Neural progenitor cell (in vitro differentiated cells): Measurements from ENCODE around the gene NTN4. TPM values are rescaled to one million over a fixed set of nuclear protein-coding genes. Genes with fewer than 3 reads are reported as not detected.
"Not testable (repeated sequence)": the region's sequence is repeated elsewhere in the genome, so short reads cannot be mapped to it uniquely, and the experiment has no call there.

Experiments used
- DNase-seq: peaks from one replicate; pipeline ENCODE4 v3.0.0-alpha.2; 2016; ENCODE audit warnings: low spot score
- H2AFZ ChIP-seq: fragments of 200-600 bp; sonication (generic); replicated peaks from 2 replicates; pipeline ENCODE4 v1.6.1; 2016; ENCODE audit warnings: antibody characterized with exemption
- H3F3A ChIP-seq: fragments of 200-600 bp; sonication (generic); 2 replicates; pipeline ENCODE4 v1.6.1; 2016; ENCODE audit warnings: antibody characterized with exemption, low read depth
- H3K27ac ChIP-seq: fragments of 200-600 bp; sonication (generic); 2 replicates; pipeline ENCODE4 v1.5.1; 2016; ENCODE audit warnings: mild to moderate bottlenecking
- H3K27me3 ChIP-seq: fragments of 200-600 bp; sonication (generic); 2 replicates; pipeline ENCODE4 v1.6.1; 2016; ENCODE audit warnings: mild to moderate bottlenecking, moderate library complexity
- H3K36me3 ChIP-seq: fragments of 200-600 bp; sonication (generic); 2 replicates; pipeline ENCODE4 v1.5.1; 2016
- H3K4me1 ChIP-seq: fragments of 200-600 bp; sonication (generic); 2 replicates; pipeline ENCODE4 v1.6.1; 2016; ENCODE audit warnings: mixed run types
- H3K4me2 ChIP-seq: fragments of 200-600 bp; sonication (generic); 2 replicates; pipeline ENCODE4 v1.6.1; 2016
- H3K4me3 ChIP-seq: fragments of 200-600 bp; sonication (generic); 2 replicates; pipeline ENCODE4 v1.5.1; 2016
- H3K79me2 ChIP-seq: fragments of 200-600 bp; sonication (generic); 2 replicates; pipeline ENCODE4 v1.6.1; 2016; ENCODE audit warnings: low read depth
- H3K9ac ChIP-seq: fragments of 200-600 bp; sonication (generic); 2 replicates; pipeline ENCODE4 v1.6.1; 2016
- H3K9me3 ChIP-seq: fragments of 200-600 bp; sonication (generic); 2 replicates; pipeline ENCODE4 v1.5.1; 2016; ENCODE audit warnings: low read depth
- H4K20me1 ChIP-seq: fragments of 200-600 bp; sonication (generic); 2 replicates; pipeline ENCODE4 v1.6.1; 2016; ENCODE audit warnings: low read depth
- H3K27ac Mint-ChIP-seq: 3 replicates; pipeline ENCODE4 v1.8.0; 2021; ENCODE audit warnings: mixed read lengths
- H3K27me3 Mint-ChIP-seq: 2 replicates; pipeline ENCODE4 v1.8.0; 2022; ENCODE audit warnings: low read depth, mild to moderate bottlenecking, inconsistent platforms, moderate library complexity, mixed read lengths; ENCODE audit not compliant: insufficient read depth
- H3K36me3 Mint-ChIP-seq: 3 replicates; pipeline ENCODE4 v1.8.0; 2021; ENCODE audit warnings: mixed read lengths
- H3K4me1 Mint-ChIP-seq: 3 replicates; pipeline ENCODE4 v1.8.0; 2021; ENCODE audit warnings: mixed read lengths
- H3K4me3 Mint-ChIP-seq: 3 replicates; pipeline ENCODE4 v1.8.0; 2021; ENCODE audit warnings: mild to moderate bottlenecking, moderate library complexity, mixed read lengths
- H3K9me3 Mint-ChIP-seq: 3 replicates; pipeline ENCODE4 v1.8.0; 2020; ENCODE audit warnings: mixed read lengths
- EZH2 ChIP-seq: fragments of 200-600 bp; sonication (generic); IDR thresholded peaks from 2 replicates; pipeline ENCODE4 v1.6.1; 2017; ENCODE audit warnings: antibody characterized with exemption, mild to moderate bottlenecking, moderate library complexity
- EZH2phosphoT487 ChIP-seq: fragments of 200-600 bp; sonication (generic); IDR thresholded peaks from 2 replicates; pipeline ENCODE4 v1.6.1; 2017; ENCODE audit warnings: antibody characterized with exemption
- total RNA-seq: library from RNA; depleted of rRNA; stranded (reverse); fragments of >200 nt; gene quantifications from 2 replicates; pipeline ENCODE4 v1.2.3, GENCODE V29; 2015; ENCODE audit warnings: low replicate concordance
- TF ChIP-seq, protein P1 (sequence below): fragments of 200-600 bp; sonication (generic); IDR thresholded peaks from 2 replicates; pipeline ENCODE4 v1.5.1; 2017; ENCODE audit warnings: antibody characterized with exemption, mild to moderate bottlenecking

Gene NTN4
- total RNA-seq, 1 donor from 2014 or later = 2.3 TPM

DNA sequence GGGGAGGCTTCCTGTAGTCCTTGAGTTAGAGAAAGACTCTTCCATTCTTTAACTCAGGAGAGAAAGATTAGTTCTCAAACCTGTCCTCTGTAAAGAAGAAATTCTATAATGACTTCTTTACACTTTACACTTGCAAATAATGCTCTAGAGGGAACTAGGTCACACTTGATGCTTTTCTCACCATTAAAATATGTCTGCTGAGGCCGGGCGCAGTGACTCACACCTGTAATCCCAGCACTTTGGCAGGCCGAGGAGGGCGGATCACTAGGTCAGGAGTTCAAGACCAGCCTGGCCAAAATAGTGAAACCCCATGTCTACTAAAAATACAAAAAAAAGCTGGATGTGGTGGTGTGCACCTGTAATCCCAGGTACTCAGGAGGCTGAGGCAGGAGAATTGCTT lies 6.3 kb downstream of the NTN4 start:
- Histone ChIP-seq H3K9me3 (no peaks in the 10 kb centered on the region), H4K20me1 (no peaks in the 10 kb centered on the region), H3K79me2 (no peaks in the 10 kb centered on the region), H3F3A (no peaks in the 10 kb centered on the region), H3K36me3 (no peaks in the 10 kb centered on the region), H2AFZ (no peak overlapping the region), H3K9ac (no peak overlapping the region), H3K4me1 (peaks cover 7% of the 10 kb centered on the region), H3K27me3 (peaks cover 33% of the 10 kb centered on the region), H3K4me2 (no peak overlapping the region), H3K27ac (no peak overlapping the region), H3K4me3 (no peak overlapping the region)
- peaks cover 8% of the 10 kb centered on the region for H3K27me3 Mint-ChIP-seq
- DNase-seq = no peak
- H3K36me3 Mint-ChIP-seq = no peaks in the 10 kb centered on the region
- no peak for TF ChIP-seq EZH2phosphoT487
- no peak for TF ChIP-seq EZH2
- TF ChIP-seq, protein P1, sequence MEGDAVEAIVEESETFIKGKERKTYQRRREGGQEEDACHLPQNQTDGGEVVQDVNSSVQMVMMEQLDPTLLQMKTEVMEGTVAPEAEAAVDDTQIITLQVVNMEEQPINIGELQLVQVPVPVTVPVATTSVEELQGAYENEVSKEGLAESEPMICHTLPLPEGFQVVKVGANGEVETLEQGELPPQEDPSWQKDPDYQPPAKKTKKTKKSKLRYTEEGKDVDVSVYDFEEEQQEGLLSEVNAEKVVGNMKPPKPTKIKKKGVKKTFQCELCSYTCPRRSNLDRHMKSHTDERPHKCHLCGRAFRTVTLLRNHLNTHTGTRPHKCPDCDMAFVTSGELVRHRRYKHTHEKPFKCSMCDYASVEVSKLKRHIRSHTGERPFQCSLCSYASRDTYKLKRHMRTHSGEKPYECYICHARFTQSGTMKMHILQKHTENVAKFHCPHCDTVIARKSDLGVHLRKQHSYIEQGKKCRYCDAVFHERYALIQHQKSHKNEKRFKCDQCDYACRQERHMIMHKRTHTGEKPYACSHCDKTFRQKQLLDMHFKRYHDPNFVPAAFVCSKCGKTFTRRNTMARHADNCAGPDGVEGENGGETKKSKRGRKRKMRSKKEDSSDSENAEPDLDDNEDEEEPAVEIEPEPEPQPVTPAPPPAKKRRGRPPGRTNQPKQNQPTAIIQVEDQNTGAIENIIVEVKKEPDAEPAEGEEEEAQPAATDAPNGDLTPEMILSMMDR = no peak
- no peak overlapping the region for H3K4me3 Mint-ChIP-seq
- peaks cover 6% of the 10 kb centered on the region for H3K4me1 Mint-ChIP-seq
- no peaks in the 10 kb centered on the region for H3K9me3 Mint-ChIP-seq
- H3K27ac Mint-ChIP-seq = no peak overlapping the region

DNA sequence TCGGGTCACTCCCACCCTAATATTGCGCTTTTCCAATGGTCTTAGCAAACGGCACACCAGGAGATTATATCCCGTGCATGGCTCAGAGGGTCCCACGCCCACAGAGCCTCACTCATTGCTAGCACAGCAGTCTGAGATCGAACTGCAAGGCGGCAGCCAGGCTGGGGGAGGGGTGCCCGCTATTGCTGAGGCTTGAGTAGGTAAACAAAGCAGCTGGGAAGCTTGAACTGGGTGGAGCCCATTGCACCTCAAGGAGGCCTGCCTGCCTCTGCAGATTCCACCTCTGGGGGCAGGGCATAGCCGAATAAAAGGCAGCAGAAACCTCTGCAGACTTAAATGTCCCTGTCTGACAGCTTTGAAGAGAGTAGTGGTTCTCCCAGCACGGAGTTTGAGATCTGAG lies 15.1 kb downstream of the NTN4 start:
- H3F3A ChIP-seq, H3K4me2 ChIP-seq, H4K20me1 ChIP-seq, H3K79me2 ChIP-seq, H3K9me3 ChIP-seq, H3K27ac ChIP-seq, H3K4me3 Mint-ChIP-seq, H3K36me3 Mint-ChIP-seq, H3K4me1 Mint-ChIP-seq, DNase-seq, H3K9ac ChIP-seq, H3K27me3 Mint-ChIP-seq, H3K4me3 ChIP-seq, H3K36me3 ChIP-seq, H3K27me3 ChIP-seq, H3K4me1 ChIP-seq, H3K27ac Mint-ChIP-seq, H2AFZ ChIP-seq: not testable (repeated sequence)
- peaks cover 22% of the 10 kb centered on the region for H3K9me3 Mint-ChIP-seq

DNA sequence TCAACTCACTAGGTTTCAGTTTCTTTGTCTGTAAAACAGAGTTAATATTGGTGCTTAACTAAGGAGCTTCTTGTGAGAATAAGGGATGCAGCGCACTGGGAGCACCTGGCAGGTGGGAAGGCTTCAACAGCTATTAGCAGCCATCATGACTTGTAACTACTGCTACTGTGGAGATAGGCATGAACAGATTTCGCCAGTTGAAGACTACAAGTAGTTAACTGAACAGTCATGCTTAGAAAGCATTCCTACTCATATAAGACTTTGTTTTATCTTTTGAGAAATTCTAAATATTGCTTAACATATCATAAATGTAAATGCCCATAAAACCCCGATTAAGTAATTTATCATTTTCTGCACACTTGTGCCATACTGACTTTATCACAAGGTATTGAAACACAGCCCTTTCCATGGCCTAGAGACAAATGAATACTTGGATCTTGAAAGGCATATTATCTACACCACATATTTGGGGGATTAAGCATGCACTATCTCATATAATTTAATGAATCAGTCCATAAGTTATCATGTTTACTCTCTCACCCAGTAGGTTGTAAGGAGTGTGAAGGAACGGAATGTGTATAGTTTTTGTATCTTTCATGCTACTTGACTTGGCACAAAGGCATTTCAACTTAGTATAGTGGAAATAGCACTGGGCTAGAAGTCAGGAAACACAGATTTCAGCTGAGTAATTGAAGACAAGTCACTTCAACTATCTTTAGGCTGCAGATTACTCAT lies 16.1 kb downstream of the NTN4 start:
- no peak overlapping the region for H3K4me3 ChIP-seq
- Mint-ChIP-seq H3K36me3 (no peaks in the 10 kb centered on the region), H3K27me3 (peaks cover 3% of the 10 kb centered on the region), H3K9me3 (peaks cover 22% of the 10 kb centered on the region), H3K4me3 (no peak overlapping the region), H3K4me1 (no peaks in the 10 kb centered on the region), H3K27ac (no peak overlapping the region)
- H3K79me2 ChIP-seq = no peaks in the 10 kb centered on the region
- no peaks in the 10 kb centered on the region for H3K27me3 ChIP-seq
- DNase-seq = no peak
- no peaks in the 10 kb centered on the region for H3K9me3 ChIP-seq
- H3K4me2 ChIP-seq = no peak overlapping the region
- H3K36me3 ChIP-seq = no peaks in the 10 kb centered on the region
- no peak overlapping the region for H3K9ac ChIP-seq
- H3K27ac ChIP-seq = no peak overlapping the region
- no peak overlapping the region for H2AFZ ChIP-seq
- H3F3A ChIP-seq = no peaks in the 10 kb centered on the region
- TF ChIP-seq EZH2phosphoT487 (no peak), EZH2 (no peak)
- TF ChIP-seq, protein P1 = no peak
- H3K4me1 ChIP-seq = no peaks in the 10 kb centered on the region
- no peaks in the 10 kb centered on the region for H4K20me1 ChIP-seq

DNA sequence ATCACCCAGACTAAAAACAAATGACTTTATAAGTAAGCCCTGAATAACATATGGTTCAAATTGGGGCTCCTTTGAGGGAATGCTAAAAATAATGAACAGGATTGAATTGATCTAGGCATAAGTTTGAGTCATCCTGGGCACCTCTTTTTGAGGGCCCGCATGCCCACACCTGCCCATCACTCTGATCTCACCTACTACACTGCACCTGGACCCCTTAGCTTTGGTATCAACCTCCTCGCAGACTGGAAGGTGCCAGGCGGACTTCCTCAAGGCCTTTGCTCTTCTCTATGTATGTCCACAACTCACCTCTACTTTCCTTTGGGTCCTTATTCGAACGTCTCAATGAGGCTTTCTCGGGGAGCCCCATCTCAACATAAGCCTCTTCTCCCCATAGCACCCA lies 17.2 kb downstream of the NTN4 start:
- no peak overlapping the region for H2AFZ ChIP-seq
- H3K27me3 ChIP-seq = no peaks in the 10 kb centered on the region
- no peak for DNase-seq
- H3K9me3 ChIP-seq = no peaks in the 10 kb centered on the region
- no peak overlapping the region for H3K27ac ChIP-seq
- Mint-ChIP-seq H3K9me3 (peaks cover 22% of the 10 kb centered on the region), H3K27me3 (peaks cover 3% of the 10 kb centered on the region), H3K4me1 (peaks cover 8% of the 10 kb centered on the region), H3K4me3 (no peak overlapping the region), H3K27ac (no peak overlapping the region), H3K36me3 (no peaks in the 10 kb centered on the region)
- H3K4me3 ChIP-seq = no peak overlapping the region
- TF ChIP-seq EZH2phosphoT487 (no peak), EZH2 (no peak)
- TF ChIP-seq, protein P1 = no peak
- no peaks in the 10 kb centered on the region for H3F3A ChIP-seq
- no peaks in the 10 kb centered on the region for H3K36me3 ChIP-seq
- no peak overlapping the region for H3K9ac ChIP-seq
- H3K79me2 ChIP-seq = no peaks in the 10 kb centered on the region
- no peaks in the 10 kb centered on the region for H4K20me1 ChIP-seq
- no peak overlapping the region for H3K4me2 ChIP-seq
- H3K4me1 ChIP-seq = peaks cover 9% of the 10 kb centered on the region
